Nephron (organoid): ENCODE data around the gene BPIFA3.

Experiments used
- H3K27ac Mint-ChIP-seq, 3 experiments: 2 replicates each; pipeline ENCODE4 v1.8.0; 2020; ENCODE audit warnings: mixed read lengths in 3 of 3, mild to moderate bottlenecking in 2 of 3, moderate library complexity in 1 of 3
- H3K27me3 Mint-ChIP-seq: 2 replicates; pipeline ENCODE4 v1.8.0; 2021; ENCODE audit warnings: low read depth, mild to moderate bottlenecking, moderate library complexity, mixed read lengths
- H3K36me3 Mint-ChIP-seq: 2 replicates; pipeline ENCODE4 v1.8.0; 2020; ENCODE audit warnings: low read depth, mixed read lengths
- H3K4me1 Mint-ChIP-seq: 2 replicates; pipeline ENCODE4 v1.8.0; 2020; ENCODE audit warnings: mixed read lengths
- H3K4me3 Mint-ChIP-seq, 3 experiments: 2 replicates each; pipeline ENCODE4 v1.8.0; 2020; ENCODE audit warnings: mild to moderate bottlenecking in 3 of 3, mixed read lengths in 3 of 3, moderate library complexity in 2 of 3
- H3K9me3 Mint-ChIP-seq: 2 replicates; pipeline ENCODE4 v1.8.0; 2020; ENCODE audit warnings: mixed read lengths
- TF ChIP-seq, protein P1 (sequence below), 3 experiments: fragments of 200-600 bp; sonication (generic); IDR thresholded peaks; one replicate each; pipeline ENCODE4 v1.5.0; 2021; ENCODE audit warnings: antibody characterized with exemption in 3 of 3; ENCODE audit not compliant: unreplicated experiment in 3 of 3

BPIFA3 gene

DNA sequence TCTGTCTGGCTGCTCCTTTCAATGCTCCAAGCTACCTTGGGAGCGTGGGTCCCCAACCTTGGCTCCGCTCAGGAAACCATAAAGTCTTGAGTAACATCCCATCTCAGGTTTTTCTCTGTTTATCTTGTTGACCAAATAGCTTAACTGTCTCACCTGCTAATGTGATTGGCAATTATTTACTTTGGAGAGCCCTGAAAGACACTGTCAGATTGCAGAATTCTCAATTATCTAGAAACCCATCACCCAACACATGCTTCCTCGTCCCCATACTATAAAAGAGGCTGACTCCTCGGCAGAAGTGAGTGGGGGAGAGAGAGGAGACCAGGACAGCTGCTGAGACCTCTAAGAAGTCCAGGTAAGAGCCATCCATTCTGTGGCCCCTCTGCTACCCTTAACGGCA, 18.5 kb downstream of the BPIFA3 start, which contains the start of gene BPIFA1:
Gene BPIFA1, plus strand, starts transcription at position 301 of the 400 bp plus-strand sequence. CDS start 1,716 bp downstream, outside the sequence.
- TF ChIP-seq, protein P1, sequence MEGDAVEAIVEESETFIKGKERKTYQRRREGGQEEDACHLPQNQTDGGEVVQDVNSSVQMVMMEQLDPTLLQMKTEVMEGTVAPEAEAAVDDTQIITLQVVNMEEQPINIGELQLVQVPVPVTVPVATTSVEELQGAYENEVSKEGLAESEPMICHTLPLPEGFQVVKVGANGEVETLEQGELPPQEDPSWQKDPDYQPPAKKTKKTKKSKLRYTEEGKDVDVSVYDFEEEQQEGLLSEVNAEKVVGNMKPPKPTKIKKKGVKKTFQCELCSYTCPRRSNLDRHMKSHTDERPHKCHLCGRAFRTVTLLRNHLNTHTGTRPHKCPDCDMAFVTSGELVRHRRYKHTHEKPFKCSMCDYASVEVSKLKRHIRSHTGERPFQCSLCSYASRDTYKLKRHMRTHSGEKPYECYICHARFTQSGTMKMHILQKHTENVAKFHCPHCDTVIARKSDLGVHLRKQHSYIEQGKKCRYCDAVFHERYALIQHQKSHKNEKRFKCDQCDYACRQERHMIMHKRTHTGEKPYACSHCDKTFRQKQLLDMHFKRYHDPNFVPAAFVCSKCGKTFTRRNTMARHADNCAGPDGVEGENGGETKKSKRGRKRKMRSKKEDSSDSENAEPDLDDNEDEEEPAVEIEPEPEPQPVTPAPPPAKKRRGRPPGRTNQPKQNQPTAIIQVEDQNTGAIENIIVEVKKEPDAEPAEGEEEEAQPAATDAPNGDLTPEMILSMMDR (IDR thresholded peaks at IDR 0.05; ENCODE audit: unreplicated experiment in 3 of 3): no peak
- H3K4me3 Mint-ChIP-seq: no peak within 1 kb of the TSS
- no peak within 1 kb of the TSS for H3K27ac Mint-ChIP-seq
- no peaks in the 10 kb centered on the region for H3K36me3 Mint-ChIP-seq
- H3K9me3 Mint-ChIP-seq: no peaks in the 10 kb centered on the region
- H3K4me1 Mint-ChIP-seq: no peaks in the 10 kb centered on the region
- H3K27me3 Mint-ChIP-seq: peaks cover 56% of the 10 kb centered on the region

DNA sequence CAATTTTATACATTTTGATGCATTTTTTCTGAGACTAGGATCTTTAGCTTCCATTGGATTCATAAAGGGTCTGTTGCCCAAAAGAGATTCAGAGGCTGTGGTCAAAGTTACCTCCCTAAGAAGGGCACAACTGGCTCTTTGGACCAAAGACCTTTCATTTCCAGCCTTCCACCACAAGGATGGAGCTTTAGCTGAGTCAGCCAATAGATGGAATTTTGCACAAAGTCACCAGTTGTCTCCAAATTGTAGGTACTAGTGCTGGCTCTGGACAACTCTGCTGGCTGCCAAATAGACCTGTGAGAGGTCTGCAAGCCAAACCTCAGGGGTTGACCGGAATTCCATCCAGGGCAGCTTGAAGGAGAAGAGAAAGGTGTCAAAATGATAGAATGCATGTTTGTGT, 19.2 kb downstream of the BPIFA3 start:
- Mint-ChIP-seq H3K4me3 (no peak overlapping the region), H3K9me3 (no peaks in the 10 kb centered on the region), H3K27ac (no peak overlapping the region), H3K27me3 (peaks cover 50% of the 10 kb centered on the region), H3K4me1 (no peaks in the 10 kb centered on the region), H3K36me3 (no peaks in the 10 kb centered on the region)
- TF ChIP-seq, protein P1 (IDR thresholded peaks at IDR 0.05; ENCODE audit: unreplicated experiment in 3 of 3): no peak

DNA sequence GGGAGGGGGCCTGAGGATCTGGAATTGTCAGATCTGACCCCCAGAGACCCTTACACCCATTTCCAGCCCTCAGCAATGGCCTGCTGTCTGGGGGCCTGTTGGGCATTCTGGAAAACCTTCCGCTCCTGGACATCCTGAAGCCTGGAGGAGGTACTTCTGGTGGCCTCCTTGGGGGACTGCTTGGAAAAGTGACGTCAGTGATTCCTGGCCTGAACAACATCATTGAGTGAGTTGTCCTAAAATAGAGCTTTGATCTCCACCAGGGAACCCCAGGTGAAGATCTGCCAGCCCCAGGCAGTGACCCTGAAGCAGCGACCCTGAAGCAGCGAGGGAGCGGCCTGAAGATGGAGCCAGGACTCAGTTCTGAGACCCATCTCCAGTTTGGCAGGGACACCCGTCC, 20.8 kb downstream of the BPIFA3 start:
- peaks cover 37% of the 10 kb centered on the region for H3K27me3 Mint-ChIP-seq
- no peaks in the 10 kb centered on the region for H3K36me3 Mint-ChIP-seq
- TF ChIP-seq, protein P1 (IDR thresholded peaks at IDR 0.05; ENCODE audit: unreplicated experiment in 3 of 3): no peak
- H3K9me3 Mint-ChIP-seq: no peaks in the 10 kb centered on the region
- H3K4me1 Mint-ChIP-seq: no peaks in the 10 kb centered on the region
- no peak overlapping the region for H3K4me3 Mint-ChIP-seq
- no peak overlapping the region for H3K27ac Mint-ChIP-seq

DNA sequence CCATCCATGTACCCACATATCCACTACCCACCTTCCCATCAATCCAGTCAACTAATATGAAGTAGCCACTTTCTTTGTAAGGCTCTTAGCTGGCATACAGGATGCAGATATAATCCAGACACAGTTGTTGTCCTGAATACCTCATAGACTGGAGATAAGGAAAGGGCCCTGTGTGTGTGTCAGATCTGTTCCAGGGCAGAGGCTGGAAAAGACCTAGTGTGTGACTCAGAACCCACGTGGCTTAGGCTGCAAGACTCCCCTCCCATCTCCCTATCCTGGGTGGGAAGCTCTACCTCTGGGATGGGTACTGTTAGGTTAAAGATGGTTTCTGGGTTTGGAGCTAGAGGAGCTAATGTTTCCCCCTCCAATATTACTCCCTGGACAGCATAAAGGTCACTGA, 22.3 kb downstream of the BPIFA3 start:
- peaks cover 37% of the 10 kb centered on the region for H3K27me3 Mint-ChIP-seq
- no peaks in the 10 kb centered on the region for H3K4me1 Mint-ChIP-seq
- no peak overlapping the region for H3K27ac Mint-ChIP-seq
- H3K9me3 Mint-ChIP-seq: no peaks in the 10 kb centered on the region
- H3K36me3 Mint-ChIP-seq: no peaks in the 10 kb centered on the region
- no peak overlapping the region for H3K4me3 Mint-ChIP-seq
- TF ChIP-seq, protein P1 (IDR thresholded peaks at IDR 0.05; ENCODE audit: unreplicated experiment in 3 of 3): no peak

DNA sequence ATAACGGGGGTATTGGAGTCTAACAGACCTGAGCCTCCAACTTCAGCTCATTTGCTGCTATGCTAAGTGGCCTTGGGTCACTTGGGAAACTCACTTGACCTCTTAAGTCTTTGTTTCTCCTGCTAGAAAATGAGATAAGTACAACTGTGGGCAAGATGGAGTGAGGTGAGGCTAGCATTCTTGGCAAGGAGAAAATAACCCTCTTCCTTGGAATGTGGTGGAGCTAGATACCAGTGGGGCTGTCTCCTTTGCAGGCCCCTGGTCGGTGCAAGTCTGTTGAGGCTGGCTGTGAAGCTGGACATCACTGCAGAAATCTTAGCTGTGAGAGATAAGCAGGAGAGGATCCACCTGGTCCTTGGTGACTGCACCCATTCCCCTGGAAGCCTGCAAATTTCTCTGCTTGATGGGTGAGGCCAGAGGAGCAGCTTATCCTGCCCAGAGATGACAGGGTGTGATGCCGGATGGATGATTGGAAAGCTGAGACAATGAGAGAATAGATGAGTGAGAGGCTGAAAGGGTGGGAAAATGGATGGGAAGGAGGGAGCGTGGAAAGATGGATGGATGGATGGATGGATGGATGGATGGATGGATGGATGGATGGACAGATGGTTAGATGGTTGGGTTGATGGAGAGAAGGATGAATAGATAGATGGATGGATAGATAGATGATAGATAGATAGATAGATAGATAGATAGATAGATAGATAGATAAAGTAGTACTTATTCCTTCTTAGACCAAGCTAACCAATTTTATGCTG, 23.0 kb downstream of the BPIFA3 start:
- Mint-ChIP-seq H3K27ac (no peak overlapping the region), H3K27me3 (peaks cover 34% of the 10 kb centered on the region), H3K4me1 (no peaks in the 10 kb centered on the region), H3K4me3 (no peak overlapping the region), H3K9me3 (no peaks in the 10 kb centered on the region), H3K36me3 (no peaks in the 10 kb centered on the region)
- TF ChIP-seq, protein P1 (IDR thresholded peaks at IDR 0.05; ENCODE audit: unreplicated experiment in 3 of 3): no peak

DNA sequence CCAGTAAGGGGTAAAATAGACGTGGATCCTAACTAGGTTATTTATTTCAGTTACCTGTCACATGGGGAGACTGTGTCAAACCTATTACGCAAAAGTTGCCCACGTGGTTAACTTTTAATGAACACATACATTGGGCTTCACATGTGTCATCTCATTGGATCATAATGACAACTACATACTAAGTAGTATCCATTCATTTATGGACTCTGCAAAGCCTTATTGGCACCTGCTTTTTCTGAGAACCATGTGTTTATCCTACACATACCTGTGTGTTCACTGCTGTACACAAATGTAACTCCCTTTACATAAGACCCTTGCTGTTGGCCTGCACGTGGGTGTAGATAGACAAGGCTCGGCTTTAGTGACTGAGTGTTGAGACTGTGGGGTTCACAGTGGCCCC, 23.8 kb downstream of the BPIFA3 start:
- Mint-ChIP-seq H3K4me3 (no peak overlapping the region), H3K27me3 (peaks cover 26% of the 10 kb centered on the region), H3K27ac (no peak overlapping the region), H3K36me3 (no peaks in the 10 kb centered on the region), H3K4me1 (no peaks in the 10 kb centered on the region), H3K9me3 (no peaks in the 10 kb centered on the region)
- TF ChIP-seq, protein P1 (IDR thresholded peaks at IDR 0.05; ENCODE audit: unreplicated experiment in 3 of 3): no peak
